ENCODE measurements around the gene DPF1.

- TF ChIP-seq, protein P1, sequence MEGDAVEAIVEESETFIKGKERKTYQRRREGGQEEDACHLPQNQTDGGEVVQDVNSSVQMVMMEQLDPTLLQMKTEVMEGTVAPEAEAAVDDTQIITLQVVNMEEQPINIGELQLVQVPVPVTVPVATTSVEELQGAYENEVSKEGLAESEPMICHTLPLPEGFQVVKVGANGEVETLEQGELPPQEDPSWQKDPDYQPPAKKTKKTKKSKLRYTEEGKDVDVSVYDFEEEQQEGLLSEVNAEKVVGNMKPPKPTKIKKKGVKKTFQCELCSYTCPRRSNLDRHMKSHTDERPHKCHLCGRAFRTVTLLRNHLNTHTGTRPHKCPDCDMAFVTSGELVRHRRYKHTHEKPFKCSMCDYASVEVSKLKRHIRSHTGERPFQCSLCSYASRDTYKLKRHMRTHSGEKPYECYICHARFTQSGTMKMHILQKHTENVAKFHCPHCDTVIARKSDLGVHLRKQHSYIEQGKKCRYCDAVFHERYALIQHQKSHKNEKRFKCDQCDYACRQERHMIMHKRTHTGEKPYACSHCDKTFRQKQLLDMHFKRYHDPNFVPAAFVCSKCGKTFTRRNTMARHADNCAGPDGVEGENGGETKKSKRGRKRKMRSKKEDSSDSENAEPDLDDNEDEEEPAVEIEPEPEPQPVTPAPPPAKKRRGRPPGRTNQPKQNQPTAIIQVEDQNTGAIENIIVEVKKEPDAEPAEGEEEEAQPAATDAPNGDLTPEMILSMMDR (conservative IDR thresholded peaks at IDR 0.05 in 1 of 2, IDR thresholded peaks at IDR 0.05 in 1 of 2; ENCODE audit: low read depth in 1 of 2, low read length in 2 of 2) = no peak
- TF ChIP-seq EZH2 (IDR thresholded peaks at IDR 0.05; ENCODE audit: low read length, missing control alignments) = no peak
Measured at GRCh38 chr19:38162094-38162493, 61.9 kb downstream of the DPF1 start.
